ENCODE data around the gene SMAD7.

- no peak for TF ChIP-seq POLR2A (IDR thresholded peaks at IDR 0.05)
- no peak for TF ChIP-seq CTCF (IDR thresholded peaks at IDR 0.05)
Observed at GRCh38 chr18:48935433-48935774, 15.4 kb downstream of the SMAD7 start.
